HG03521 (cell line): Measurements from ENCODE around the gene ZNF277.
"Not testable (repeated sequence)": the region's sequence is repeated elsewhere in the genome, so short reads cannot be mapped to it uniquely, and the experiment has no call there.

Experiments
- ATAC-seq: cut with Tn5 transposase; IDR thresholded peaks from one replicate; pipeline ENCODE4 v1.9.1; 2021; ENCODE audit warnings: mild to moderate bottlenecking, moderate library complexity; ENCODE audit not compliant: unreplicated experiment

Gene ZNF277

GRCh38 chr7:112286250-112287086, 80.0 kb downstream of the ZNF277 start:
- ATAC-seq, result peak; percentile 65

DNA sequence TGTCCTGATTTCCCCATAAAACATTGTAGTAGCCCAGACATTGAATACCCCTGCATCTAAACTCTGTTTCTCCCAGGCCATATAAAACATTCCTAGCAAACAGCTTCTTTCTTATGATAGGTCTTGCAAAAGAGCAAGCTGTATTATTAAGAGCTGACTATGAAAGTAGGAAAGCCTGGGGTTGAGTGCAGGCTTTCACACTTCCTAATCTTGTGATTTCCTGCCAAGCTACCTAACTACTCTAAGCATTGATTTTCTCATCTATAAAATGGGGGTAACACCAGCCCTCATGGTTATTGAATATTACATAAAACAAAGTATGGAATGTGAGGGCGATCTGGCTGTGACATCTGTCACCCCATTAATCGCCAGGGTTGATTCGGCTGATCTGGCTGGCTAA, 81.8 kb downstream of the ZNF277 start:
- ATAC-seq, result no peak

GRCh38 chr7:112290065-112290464, 83.6 kb downstream of the ZNF277 start:
- ATAC-seq, result no peak

GRCh38 chr7:112292162-112292561, 85.7 kb downstream of the ZNF277 start:
- no peak for ATAC-seq

GRCh38 chr7:112293416-112293815, 86.9 kb downstream of the ZNF277 start:
- no peak for ATAC-seq

DNA sequence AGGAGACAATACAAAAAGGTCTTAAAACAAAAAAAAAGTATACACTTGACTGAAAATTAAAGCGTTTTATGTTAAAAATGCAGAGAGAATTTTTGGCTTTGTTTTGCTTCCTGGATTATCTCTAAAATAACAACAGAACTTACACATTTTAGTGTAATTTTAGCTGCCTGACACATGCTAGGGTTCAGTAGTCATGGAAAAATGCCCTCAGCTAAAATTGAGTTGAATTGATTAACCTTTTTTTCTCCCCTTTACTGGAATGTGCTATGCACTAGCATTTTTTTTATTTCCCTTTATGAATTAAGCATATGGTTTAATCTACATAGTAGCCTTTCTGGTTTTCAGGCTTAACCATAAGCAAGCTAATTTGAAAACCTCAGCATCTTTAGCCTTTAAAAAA, 89.9 kb downstream of the ZNF277 start:
- no peak for ATAC-seq

DNA sequence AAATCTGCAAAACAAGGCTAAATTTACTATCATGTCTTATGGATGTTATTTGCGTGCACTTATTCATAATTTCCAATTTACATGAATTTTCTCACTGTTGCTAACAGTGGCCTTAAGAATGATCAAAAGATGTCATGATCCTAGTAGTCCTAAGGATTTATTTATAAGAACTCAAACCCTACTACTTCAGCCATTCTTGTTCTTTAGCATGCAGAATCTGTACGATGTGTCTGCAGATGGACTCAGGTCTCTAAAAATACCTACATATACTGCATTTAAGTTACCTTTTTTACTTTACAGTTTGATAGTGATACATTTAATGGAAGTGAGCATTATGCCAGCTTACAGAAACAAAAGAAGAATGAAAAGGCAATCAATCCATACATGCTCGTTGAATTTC, 91.2 kb downstream of the ZNF277 start:
- no peak for ATAC-seq

DNA sequence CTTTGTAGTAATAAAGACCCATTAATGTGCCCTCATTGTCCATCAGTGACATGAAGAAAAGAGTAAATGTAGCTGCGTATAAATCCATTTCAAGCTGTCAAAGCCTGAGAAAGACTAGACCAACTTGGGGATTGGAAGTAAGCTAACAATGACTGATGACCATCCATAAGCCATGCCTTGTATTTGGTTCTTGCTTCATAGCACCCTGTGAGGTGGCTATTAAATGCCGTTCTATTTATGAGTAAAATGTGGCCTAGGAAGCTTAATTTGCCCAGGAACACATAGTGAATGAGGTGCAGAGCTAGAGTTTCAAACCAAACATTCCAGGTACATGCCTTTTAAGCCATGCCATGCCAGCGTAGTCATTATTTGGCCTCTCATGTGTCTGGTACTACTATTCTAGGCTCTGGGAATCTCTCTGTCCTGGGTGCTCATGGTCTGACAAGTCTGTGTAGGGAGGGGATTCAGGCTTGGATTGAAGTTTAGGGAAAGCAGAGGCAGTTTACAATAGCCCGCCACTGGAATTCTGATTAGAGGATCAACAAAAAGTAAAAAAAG, 92.1 kb downstream of the ZNF277 start:
- ATAC-seq, result no peak

- ATAC-seq, result no peak
These were observed 93.6 kb downstream of the ZNF277 start for GRCh38 chr7:112300072-112300471.

GRCh38 chr7:112300831-112301407, 94.4 kb downstream of the ZNF277 start:
- ATAC-seq, result no peak

DNA sequence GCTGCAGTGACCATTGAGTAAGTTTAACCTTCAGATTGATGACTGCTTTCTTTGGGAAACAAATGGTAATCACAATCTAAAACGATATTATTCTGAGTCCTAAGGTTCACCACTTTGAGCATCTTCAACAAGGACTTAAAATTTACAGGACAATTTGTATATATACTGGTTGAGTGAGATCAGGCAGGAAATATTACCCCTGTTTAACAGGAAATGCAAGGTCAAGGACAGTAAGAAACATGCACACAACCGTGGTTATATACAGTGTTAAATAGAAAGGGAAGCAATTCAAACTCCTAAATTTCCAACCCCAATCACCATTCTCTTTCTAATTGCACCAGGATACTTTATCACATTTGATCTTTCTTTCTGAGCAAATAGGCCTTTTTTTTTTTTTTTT, 96.1 kb downstream of the ZNF277 start:
- ATAC-seq, result no peak

- no peak for ATAC-seq
These were observed 100.4 kb downstream of the ZNF277 start for GRCh38 chr7:112306903-112307302.

DNA sequence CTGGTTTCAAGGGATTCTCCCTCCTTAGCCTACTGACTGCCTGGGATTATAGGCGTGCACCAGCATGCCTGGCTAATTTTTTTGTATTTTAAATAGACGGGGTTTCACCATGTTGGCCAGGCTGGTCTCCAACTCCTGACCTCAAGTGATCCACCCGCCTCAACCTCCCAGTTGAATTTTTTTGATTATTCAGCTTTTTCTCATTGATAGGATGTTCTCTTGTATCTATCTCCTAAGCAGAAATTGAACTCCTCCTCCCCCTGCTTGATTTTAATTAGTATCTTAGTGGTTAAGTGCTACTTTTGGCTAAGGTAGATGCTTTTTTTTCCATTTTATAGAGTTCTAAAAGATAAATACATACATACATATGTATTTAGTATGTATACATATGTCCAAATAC, 101.0 kb downstream of the ZNF277 start:
- ATAC-seq, result no peak

GRCh38 chr7:112308974-112309373, 102.5 kb downstream of the ZNF277 start:
- ATAC-seq, result no peak

GRCh38 chr7:112316803-112317202, 110.3 kb downstream of the ZNF277 start:
- ATAC-seq, result not testable (repeated sequence)

- no peak for ATAC-seq
These were observed 115.6 kb downstream of the ZNF277 start for GRCh38 chr7:112322070-112322469.

DNA sequence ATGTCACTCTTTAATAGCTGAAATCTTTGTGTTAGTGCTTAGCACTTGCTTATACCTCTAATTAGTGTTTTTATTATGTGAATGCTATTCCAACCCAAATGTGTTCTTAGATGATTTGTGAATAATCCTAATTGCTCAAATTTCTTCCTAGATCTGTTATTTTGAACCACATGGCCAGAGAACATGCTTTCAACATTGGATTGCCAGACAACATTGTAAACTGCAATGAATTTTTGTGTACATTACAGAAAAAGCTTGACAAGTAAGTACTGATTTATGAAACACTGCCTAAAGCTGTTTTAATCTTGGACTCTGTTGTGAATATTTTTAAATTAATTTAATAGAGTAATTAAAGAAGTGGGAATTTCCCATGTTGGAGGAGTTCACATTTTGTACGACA, 121.1 kb downstream of the ZNF277 start:
- ATAC-seq, result no peak

DNA sequence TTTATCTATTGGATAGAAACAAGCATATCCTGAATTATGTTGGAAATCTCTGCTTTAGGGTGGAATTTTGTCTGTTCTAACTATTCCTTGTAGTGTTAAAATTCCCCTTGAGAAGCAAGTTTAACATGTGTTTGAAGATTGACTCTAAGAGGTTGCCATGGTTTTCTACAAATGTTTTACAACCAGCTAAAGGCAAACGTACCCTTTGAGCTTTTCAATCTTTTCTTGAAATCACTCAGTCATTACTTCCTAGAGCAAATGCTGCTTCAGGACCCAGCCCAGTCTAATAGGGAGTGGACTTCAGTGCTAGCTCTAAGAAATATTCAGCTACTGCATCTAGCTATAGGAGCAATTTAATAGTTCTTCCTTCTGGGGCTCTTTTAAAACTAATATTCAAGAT, 125.0 kb downstream of the ZNF277 start:
- no peak for ATAC-seq

DNA sequence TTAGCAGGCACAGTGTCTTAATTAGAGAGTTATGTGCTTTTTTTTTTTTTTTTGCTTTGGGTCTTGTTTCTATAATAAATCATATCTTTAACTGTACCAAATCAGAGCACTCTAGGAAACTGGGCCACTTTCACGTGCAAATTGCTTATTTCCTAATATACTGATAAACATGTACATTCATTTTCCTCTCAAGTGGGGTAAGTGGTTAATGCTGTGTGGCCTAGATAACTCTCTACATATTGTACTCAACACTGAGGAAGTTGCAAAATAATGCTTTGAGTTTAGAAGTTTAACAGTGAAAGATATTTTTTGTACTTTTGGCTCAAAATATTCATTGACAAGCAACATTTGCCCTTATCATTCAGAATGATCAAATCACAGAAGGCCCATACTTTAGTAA, 127.9 kb downstream of the ZNF277 start:
- no peak for ATAC-seq

DNA sequence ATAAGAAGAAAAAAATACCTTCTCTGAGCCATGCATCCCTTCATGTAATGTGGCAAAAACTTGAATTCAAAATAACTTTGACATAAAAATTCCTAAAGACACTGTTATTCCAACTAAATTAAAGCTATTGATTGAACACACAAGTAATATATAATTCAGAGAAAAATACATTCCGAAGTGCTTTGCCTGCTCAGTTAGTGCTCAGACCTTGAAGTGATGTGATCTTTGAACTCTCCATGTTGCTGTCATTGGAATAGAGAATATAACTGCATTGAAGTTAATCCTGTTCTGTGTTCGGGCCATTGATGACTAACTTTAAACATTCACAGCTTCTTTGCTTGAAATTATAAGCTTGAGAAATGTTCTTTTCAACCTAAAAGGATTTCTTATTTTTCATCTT, 129.8 kb downstream of the ZNF277 start:
- ATAC-seq, result no peak

- ATAC-seq, result no peak
These were observed 130.6 kb downstream of the ZNF277 start for GRCh38 chr7:112336936-112337576.

DNA sequence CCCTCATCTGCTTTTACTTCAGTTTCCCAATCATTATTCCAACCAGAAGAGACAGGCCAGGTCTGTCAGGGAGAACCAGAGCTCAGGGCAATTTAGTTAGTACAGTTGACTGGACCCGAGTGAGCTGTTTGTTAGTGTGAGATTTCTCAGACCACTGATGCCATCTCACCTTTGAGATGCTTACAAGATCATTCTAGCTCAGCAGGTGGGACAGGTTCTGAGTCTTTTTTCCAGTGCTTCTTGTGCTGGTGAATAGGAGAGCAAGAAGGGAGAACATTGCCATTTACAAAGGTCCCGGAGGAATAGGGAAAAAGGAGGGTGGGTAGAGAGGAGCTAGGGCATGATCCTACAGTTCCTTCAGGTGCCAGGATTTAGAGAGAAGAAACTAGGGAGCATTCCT, 131.4 kb downstream of the ZNF277 start:
- no peak for ATAC-seq
